GM19455 (cell line): ENCODE measurements around the gene ZNF800.

Source experiments
- ATAC-seq: cut with Tn5 transposase; IDR thresholded peaks from one replicate; pipeline ENCODE4 v1.9.1; 2021; ENCODE audit not compliant: unreplicated experiment

ZNF800 gene

GRCh38 chr7:127391591-127392181 is 822 bp downstream of the ZNF800 start:
- ATAC-seq = peak; percentile 48

- ATAC-seq = no peak
Observed at GRCh38 chr7:127390817-127391590, 1.5 kb downstream of the ZNF800 start.

DNA sequence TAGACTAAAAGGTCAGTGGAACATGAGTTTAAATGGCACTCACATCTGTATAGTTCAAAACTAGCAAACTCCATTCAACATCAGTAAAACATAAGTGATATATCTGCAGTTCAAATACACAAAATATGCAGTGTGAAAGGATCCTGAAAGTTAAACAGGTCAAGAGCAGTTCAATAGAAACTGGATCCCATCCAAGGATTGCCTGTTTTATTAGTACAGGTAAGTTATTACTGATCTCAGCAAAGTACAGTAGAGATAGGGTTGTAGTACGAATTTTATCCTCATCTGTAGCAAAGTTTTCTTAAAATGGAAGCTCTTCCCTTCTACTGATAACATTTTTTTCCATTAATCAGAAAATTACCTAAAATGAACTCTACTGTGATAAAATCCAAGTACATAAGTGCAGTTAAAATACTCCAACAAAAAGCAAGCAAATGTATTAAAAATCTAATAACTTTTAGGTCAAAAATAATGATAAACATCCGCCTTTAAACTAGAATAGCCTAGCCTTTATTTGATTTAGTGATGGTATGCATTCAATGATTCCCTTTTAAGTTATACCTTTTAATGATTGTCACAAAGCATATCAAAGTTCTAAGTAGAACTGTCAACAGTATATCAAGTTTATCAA is 2.2 kb downstream of the ZNF800 start:
- ATAC-seq = no peak

DNA sequence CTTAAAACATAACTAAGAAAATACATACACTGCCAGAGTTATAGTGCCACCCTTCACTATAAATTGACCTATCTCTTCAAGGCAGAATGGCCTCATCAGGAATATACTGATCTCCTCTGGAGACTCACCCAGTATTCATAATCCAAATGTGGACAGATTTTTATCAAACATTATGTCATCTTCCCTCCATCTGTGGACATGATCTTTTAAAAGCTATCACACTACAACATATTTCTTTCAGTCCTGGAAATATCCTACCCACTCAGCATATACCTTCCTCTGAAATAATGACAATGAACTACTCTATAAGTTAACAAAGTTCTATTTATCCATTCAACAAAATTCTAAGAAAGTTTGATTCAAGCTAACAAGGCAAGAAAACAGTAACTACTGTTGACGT is 3.2 kb downstream of the ZNF800 start:
- no peak for ATAC-seq

- no peak for ATAC-seq
Observed at GRCh38 chr7:127387974-127388373, 4.5 kb downstream of the ZNF800 start.

DNA sequence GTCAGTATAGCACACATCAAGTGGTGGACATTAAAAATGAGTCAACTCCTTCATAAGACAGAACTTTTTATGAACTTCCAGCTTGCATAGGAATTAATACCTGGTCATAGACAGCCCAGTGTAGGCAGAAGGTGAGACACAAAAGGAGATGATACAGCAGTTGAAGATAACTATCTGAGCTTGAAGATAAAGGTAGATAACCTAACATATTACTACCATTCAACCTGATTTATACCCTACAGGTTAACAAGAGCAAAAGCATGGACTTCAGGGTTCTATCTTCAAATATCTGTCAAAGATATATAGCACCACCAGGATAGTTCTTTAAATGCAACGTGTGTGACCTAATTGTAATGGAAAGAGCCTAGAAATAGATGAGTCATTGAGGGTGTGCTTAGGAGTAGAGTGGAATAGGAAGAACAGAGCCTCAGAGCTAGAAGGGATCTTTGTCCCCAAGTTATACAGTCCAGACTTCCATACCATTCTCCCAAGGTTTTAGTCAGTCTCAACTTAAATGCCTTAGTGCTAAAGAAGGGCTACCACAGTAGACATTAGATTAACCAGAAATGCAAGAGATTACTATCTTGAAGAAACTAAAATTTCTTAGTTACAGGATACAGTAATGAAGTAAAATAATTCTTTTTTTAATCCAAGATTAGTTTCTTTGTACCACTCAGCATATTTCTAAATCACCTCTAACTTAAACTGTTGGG is 9.2 kb downstream of the ZNF800 start:
- ATAC-seq = no peak

DNA sequence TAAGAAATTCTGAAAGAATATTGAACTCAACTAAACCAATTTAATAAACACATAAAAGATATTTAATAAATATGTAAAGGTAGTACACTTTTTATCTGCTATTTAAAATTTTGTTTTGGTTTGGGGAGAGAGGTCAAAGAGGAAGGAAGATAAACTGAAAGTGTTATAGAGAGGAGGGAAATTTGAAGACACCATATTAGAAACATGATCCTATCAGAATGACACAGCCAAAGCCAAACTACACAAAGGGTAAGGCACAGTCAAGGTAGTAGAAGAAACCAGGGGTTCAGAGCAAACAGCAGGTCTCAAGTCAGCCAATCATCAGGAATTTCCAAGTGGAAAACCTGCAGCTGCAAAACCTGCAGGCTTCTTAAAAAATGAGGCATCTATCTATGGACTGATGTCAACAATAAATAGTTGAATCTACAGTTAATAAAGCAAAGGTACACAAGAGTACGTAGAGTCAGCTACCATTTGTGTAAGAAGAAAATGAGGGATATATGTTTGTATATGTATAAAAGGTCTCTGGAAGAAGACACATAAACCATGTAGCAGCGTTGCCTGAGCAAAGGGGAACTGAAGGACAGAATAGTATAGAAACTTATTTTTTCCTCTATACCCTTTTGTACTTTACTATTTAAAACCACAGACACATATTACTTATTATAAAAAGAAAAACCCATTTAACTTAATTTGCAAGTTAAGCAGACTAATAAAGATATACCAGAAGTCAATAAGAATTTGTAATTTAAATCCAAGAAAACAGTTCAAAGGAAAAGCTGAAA is 10.0 kb downstream of the ZNF800 start:
- no peak for ATAC-seq

DNA sequence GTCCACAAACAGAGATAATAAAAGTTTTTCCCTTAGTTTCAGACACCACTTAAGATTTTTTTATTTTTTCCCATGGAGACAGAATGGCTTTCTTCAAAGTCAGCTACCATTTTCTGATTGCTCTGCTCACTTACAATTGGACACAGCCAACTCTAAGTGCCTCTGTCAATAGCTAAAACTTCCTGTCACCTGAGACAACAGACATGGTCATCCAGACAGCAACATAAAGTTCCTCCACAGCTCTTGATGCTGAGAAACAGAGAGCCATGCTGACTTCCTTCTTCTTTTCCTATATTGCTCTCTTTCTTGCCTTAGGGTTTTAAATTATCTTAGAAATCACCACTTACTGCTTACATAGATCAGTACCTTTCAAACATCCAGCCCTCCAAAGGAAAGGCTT is 12.0 kb downstream of the ZNF800 start:
- ATAC-seq = no peak

- ATAC-seq = no peak
Observed at GRCh38 chr7:127379642-127380041, 12.9 kb downstream of the ZNF800 start.

DNA sequence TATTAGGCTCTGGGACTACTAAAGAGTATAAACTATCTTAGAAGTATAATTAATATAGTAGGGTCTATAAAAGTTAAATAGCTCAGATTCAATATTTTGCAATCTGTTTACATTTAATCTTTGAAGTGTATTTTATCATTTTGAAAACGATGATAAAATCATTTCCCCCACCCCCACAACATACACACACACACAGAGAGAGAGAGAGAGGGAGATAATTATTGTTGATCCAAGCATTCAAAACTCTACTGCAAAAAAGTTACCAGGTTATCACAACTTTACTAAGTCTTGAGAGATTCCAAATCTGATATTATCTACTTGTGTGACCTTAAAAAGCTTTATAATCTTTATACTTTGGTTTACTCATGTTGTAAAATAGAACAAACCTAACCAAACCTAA is 14.0 kb downstream of the ZNF800 start:
- no peak for ATAC-seq

DNA sequence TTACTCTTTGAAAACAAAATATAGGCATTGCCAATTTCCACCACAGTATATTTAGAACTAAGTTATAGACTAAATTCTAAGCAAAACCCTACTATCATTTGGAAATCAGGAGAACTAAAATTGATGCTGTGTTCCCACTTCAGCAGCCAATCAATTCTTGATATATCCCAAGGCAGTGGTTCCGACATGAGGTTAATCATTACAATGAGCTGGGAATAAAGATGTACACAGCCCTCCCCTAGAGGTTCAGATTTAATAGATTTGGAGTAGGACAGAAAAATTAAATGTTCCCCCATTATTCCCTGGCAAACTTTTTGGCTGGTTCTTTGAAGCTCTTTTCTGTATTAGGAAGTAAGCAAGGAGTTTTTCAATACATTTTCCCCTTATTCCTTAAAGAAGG is 15.1 kb downstream of the ZNF800 start:
- no peak for ATAC-seq

DNA sequence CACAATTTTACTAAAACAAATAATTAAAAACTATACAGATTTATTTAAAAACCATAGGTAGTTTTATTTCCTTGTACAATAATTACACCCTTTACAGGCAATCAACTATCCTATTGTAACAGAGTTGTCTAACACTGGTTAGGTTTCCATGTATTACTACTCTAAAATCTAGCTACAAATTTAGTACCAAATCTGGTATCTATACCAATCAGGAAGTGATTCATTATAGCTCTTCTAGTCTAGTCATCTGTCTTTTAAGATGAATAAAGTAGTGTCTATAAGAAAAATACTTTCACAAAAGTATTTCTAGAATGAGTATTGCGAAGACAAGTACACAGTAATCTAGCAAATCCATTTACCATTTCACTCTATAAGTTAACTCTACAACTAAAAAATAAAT is 16.9 kb downstream of the ZNF800 start:
- ATAC-seq = no peak

- ATAC-seq = no peak
Observed at GRCh38 chr7:127367679-127368078, 24.8 kb downstream of the ZNF800 start.

DNA sequence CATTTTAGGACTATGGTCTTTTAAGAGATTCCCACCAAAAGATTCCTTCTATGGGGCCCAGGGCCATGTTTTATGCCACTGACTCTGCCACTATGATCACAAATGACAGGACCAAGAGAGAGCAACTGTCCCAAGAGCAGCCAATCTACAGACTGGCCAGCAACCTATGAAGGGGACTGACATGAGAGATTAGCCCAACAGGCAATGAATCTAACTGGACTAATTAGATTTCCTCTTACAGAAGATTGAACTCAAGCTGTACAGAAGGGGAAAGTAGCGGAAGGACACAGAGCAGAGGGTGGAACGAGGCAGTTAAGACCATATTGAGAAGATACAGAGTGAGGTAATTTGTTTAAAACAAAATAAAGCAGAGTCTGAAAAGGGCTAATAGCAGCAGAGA is 25.8 kb downstream of the ZNF800 start:
- ATAC-seq = no peak

DNA sequence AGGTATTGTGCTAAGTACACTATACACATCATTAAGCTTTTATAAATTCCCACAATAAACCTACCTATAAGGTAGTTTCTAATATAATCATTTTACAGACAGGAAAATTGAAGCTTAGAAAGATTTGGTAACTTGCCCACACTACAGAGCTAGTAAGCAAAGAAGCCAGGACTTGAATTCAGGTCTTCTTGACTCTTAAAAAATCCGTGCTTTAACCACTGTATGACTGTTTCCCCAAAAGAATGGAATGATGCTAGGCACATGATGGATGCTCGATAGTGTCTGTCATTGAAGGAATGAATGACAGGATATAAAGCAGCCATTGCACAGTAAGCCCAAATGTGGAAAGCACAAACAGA is 26.6 kb downstream of the ZNF800 start:
- ATAC-seq = no peak

DNA sequence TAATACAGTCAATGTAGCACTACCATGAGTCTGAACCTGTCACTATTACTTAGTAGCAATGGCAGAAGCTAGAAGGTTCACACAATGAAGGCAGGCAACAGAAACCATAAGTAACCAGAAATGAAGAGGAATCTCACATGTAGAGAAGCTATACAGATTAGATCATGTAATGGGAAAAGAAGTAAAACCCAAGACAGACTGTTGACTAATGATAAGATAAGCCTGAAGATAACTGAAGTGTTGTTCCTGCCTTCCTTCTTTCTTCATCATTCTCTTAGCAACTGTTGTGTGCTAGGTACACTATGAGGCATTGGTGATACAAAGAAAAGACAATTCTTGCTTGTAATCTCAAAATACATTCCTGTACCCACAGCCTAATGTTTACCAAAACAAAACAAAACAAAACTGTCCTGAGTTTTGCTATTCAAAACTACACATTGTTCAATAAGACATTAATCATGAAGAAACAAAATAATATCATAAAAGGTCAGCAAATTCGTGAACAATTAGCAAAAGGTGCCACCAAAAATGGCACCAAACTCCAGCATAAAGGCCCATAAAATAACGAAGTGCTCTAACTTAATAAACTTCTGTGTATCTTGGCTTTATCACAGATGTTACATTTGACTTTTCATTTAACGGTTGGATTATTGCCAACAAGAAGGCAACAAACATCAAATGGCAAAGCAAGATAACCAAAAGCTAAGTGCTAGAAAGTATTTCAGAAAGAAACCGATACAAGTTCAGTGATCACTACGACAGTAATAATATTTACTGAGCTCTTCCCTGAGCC is 27.1 kb downstream of the ZNF800 start:
- no peak for ATAC-seq

DNA sequence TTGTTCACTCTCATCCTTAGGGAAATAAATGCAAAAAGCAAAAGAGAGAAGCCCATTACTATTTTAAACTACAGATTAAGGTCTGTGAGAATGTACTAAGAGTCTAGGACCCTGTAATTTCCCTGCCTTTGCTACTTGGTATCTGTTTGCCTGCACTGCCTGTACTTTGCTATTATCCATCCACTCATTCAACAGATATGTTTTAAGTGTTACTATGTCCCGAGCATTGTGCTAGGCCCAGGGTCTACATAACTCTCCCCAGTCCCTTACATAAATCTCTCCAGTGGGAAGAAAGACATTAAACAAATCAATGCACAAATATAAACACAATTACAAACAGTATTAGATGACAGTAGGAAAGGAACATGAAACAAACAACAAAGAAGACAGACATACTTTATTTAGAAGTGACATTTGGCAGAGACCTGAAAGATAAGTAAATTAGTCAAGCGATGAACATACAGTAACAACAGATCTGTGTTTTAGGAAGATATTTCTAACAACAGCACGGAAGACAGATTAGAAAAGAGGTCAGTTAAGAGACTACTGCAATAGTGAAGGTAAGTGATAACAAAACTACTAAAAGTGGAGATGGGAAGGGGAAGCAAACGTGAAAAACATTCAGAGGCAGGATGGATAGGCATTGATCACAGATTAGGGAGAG is 30.0 kb downstream of the ZNF800 start:
- ATAC-seq = no peak

GRCh38 chr7:127361736-127362135 is 30.8 kb downstream of the ZNF800 start:
- ATAC-seq = no peak

- no peak for ATAC-seq
Observed at GRCh38 chr7:127359011-127359410, 33.5 kb downstream of the ZNF800 start.

- no peak for ATAC-seq
Observed at GRCh38 chr7:127353897-127354296, 38.6 kb downstream of the ZNF800 start.
